ENCODE results near the gene HAGHL. TPM values are rescaled to one million over a fixed set of nuclear protein-coding genes. Genes with fewer than 3 reads are reported as not detected.

Gene HAGHL
- total RNA-seq (2022; extraction: Qiagen RNA extraction; ENCODE audit: low read depth) = 13.4 to 18.6 TPM (median 16.8 TPM) in 5 replicates

GRCh38 chr16:726438-727290 is at the start of gene HAGHL, which contains the start of gene CCDC78:
TSS of gene HAGHL (plus strand) at chr16:727106. CDS start at chr16:727510, 404 bp downstream.
TSS of gene CCDC78 (minus strand) at chr16:726443. CDS start at chr16:726367, 76 bp downstream.

GRCh38 chr16:679814-680624 is 46.9 kb upstream of the HAGHL start, which contains the start of gene STUB1:
TSS of gene STUB1 (plus strand) at chr16:680410. CDS start at chr16:680526, 116 bp downstream.

GRCh38 chr16:684071-684794 is 42.7 kb upstream of the HAGHL start, which contains the start of gene JMJD8:
TSS of gene JMJD8 (minus strand) at chr16:684334. CDS start at chr16:684319, 15 bp downstream.

GRCh38 chr16:705431-706188 is 21.3 kb upstream of the HAGHL start, which contains the start of gene FBXL16:
TSS of gene FBXL16 (minus strand) at chr16:705801. CDS start at chr16:697405, 8,396 bp downstream.

GRCh38 chr16:714558-715476 is 12.1 kb upstream of the HAGHL start, which contains the start of gene METRN:
TSS of gene METRN (plus strand) at chr16:715118. CDS start at chr16:715290, 172 bp downstream.

GRCh38 chr16:720990-721764 is 5.7 kb upstream of the HAGHL start, which contains the start of gene ANTKMT:
TSS of gene ANTKMT (plus strand) at chr16:721146. CDS start at chr16:721275, 129 bp downstream.

GRCh38 chr16:740764-741505 is 14.0 kb downstream of the HAGHL start, which contains the start of gene CIAO3:
TSS of gene CIAO3 (minus strand) at chr16:740997. CDS start at chr16:740985, 12 bp downstream.

GRCh38 chr16:760545-761343 is 33.8 kb downstream of the HAGHL start, which contains the start of gene MSLN:
TSS of gene MSLN (plus strand) at chr16:760734. CDS start at chr16:762681, 1,947 bp downstream.

Other genes with a start within 250 kb of the HAGHL start
- 45.7 to 81.9 TPM (median 75.8 TPM) in 5 replicates for gene CAPN15, start 199.4 kb upstream of the HAGHL start, total RNA-seq (2022; extraction: Qiagen RNA extraction; ENCODE audit: low read depth)
- gene PRR35, start 166.7 kb upstream of the HAGHL start, total RNA-seq (2022; extraction: Qiagen RNA extraction; ENCODE audit: low read depth) = 0.08 to 0.20 TPM (median 0.09 TPM) in 3 of 5 replicates, not detected in the others
- 0.12 to 0.23 TPM (median 0.21 TPM) in 5 replicates for gene NHLRC4, start 160.1 kb upstream of the HAGHL start, total RNA-seq (2022; extraction: Qiagen RNA extraction; ENCODE audit: low read depth)
- 28.6 to 41.6 TPM (median 36.3 TPM) in 5 replicates for gene PIGQ, start 157.1 kb upstream of the HAGHL start, total RNA-seq (2022; extraction: Qiagen RNA extraction; ENCODE audit: low read depth)
- 13.7 to 19.3 TPM (median 16.9 TPM) in 5 replicates for gene RAB40C, start 137.0 kb upstream of the HAGHL start, total RNA-seq (2022; extraction: Qiagen RNA extraction; ENCODE audit: low read depth)
- 0.13 to 0.23 TPM (median 0.16 TPM) in 4 of 5 replicates, not detected in the other for gene WFIKKN1, start 96.1 kb upstream of the HAGHL start, total RNA-seq (2022; extraction: Qiagen RNA extraction; ENCODE audit: low read depth)
- gene METTL26, start 90.8 kb upstream of the HAGHL start, total RNA-seq (2022; extraction: Qiagen RNA extraction; ENCODE audit: low read depth) = 70.5 to 143 TPM (median 129 TPM) in 5 replicates
- gene MCRIP2, start 85.3 kb upstream of the HAGHL start, total RNA-seq (2022; extraction: Qiagen RNA extraction; ENCODE audit: low read depth) = 18.7 to 43.8 TPM (median 40.3 TPM) in 5 replicates
- 16.8 to 31.5 TPM (median 24.8 TPM) in 5 replicates for gene WDR90, start 77.7 kb upstream of the HAGHL start, total RNA-seq (2022; extraction: Qiagen RNA extraction; ENCODE audit: low read depth)
- gene RHOT2, start 59.0 kb upstream of the HAGHL start, total RNA-seq (2022; extraction: Qiagen RNA extraction; ENCODE audit: low read depth) = 66.4 to 97.4 TPM (median 83.6 TPM) in 5 replicates
- gene RHBDL1, start 51.4 kb upstream of the HAGHL start, total RNA-seq (2022; extraction: Qiagen RNA extraction; ENCODE audit: low read depth) = 1.0 to 1.6 TPM (median 1.5 TPM) in 5 replicates
- gene STUB1, start 46.7 kb upstream of the HAGHL start, total RNA-seq (2022; extraction: Qiagen RNA extraction; ENCODE audit: low read depth) = 78.9 to 127 TPM (median 111 TPM) in 5 replicates
- 68.3 to 83.7 TPM (median 79.8 TPM) in 5 replicates for gene JMJD8, start 42.8 kb upstream of the HAGHL start, total RNA-seq (2022; extraction: Qiagen RNA extraction; ENCODE audit: low read depth)
- 4.9 to 7.4 TPM (median 6.3 TPM) in 5 replicates for gene WDR24, start 36.7 kb upstream of the HAGHL start, total RNA-seq (2022; extraction: Qiagen RNA extraction; ENCODE audit: low read depth)
- gene FBXL16, start 21.3 kb upstream of the HAGHL start, total RNA-seq (2022; extraction: Qiagen RNA extraction; ENCODE audit: low read depth) = 1.8 to 3.2 TPM (median 2.6 TPM) in 5 replicates
- gene METRN, start 12.0 kb upstream of the HAGHL start, total RNA-seq (2022; extraction: Qiagen RNA extraction; ENCODE audit: low read depth) = 64.1 to 206 TPM (median 188 TPM) in 5 replicates
- gene ANTKMT, start 6.0 kb upstream of the HAGHL start, total RNA-seq (2022; extraction: Qiagen RNA extraction; ENCODE audit: low read depth) = 25.8 to 60.1 TPM (median 55.1 TPM) in 5 replicates
- 3.7 to 7.1 TPM (median 5.7 TPM) in 5 replicates for gene CCDC78, start 663 bp upstream of the HAGHL start, total RNA-seq (2022; extraction: Qiagen RNA extraction; ENCODE audit: low read depth)
- gene CIAO3, start 13.9 kb downstream of the HAGHL start, total RNA-seq (2022; extraction: Qiagen RNA extraction; ENCODE audit: low read depth) = 16.7 to 26.8 TPM (median 22.7 TPM) in 5 replicates
- gene MSLN, start 33.6 kb downstream of the HAGHL start, total RNA-seq (2022; extraction: Qiagen RNA extraction; ENCODE audit: low read depth) = 1.4 to 3.1 TPM (median 2.8 TPM) in 5 replicates
- gene RPUSD1, start 61.3 kb downstream of the HAGHL start, total RNA-seq (2022; extraction: Qiagen RNA extraction; ENCODE audit: low read depth) = 31.5 to 55.5 TPM (median 49.7 TPM) in 5 replicates
- gene CHTF18, start 61.5 kb downstream of the HAGHL start, total RNA-seq (2022; extraction: Qiagen RNA extraction; ENCODE audit: low read depth) = 15.2 to 30.0 TPM (median 23.2 TPM) in 5 replicates
- gene GNG13, start 73.6 kb downstream of the HAGHL start, total RNA-seq (2022; extraction: Qiagen RNA extraction; ENCODE audit: low read depth) = not detected in 5 replicates
- 8.6 to 11.9 TPM (median 9.0 TPM) in 5 replicates for gene LMF1, start 243.9 kb downstream of the HAGHL start, total RNA-seq (2022; extraction: Qiagen RNA extraction; ENCODE audit: low read depth)